Loucy (cell line): Measurements from ENCODE around the gene ECPAS.

Source experiments
- EZH2phosphoT487 ChIP-seq: fragments of 200-600 bp; IDR thresholded peaks from 2 replicates; pipeline ENCODE4 v1.6.1; 2018; ENCODE audit warnings: antibody characterized with exemption, mild to moderate bottlenecking, moderate library complexity, borderline replicate concordance
- TF ChIP-seq, protein P1 (sequence below): fragments of 200-600 bp; sonication (generic); conservative IDR thresholded peaks from 2 replicates; pipeline ENCODE4 v1.5.1; 2014; ENCODE audit warnings: mild to moderate bottlenecking, antibody characterized with exemption, low read length

DNA sequence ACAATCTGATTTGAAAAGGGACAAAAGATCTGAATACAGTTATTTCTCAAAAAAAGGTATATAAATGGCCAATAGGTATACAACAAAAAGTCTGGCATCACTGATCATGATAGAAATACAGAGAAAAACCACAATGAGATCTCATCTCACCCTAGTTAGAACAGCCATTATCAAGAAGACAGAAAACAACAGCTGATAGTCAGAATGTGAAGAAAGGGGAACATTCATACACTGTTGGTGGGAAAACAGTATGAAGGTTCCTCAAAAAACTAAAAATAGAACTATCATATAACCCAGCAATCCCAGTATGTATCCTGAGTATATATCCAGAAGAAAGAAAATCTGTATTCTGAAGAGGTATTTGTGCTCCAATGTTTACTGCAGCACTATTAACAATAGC lies 78.5 kb downstream of the ECPAS start:
- TF ChIP-seq, protein P1, sequence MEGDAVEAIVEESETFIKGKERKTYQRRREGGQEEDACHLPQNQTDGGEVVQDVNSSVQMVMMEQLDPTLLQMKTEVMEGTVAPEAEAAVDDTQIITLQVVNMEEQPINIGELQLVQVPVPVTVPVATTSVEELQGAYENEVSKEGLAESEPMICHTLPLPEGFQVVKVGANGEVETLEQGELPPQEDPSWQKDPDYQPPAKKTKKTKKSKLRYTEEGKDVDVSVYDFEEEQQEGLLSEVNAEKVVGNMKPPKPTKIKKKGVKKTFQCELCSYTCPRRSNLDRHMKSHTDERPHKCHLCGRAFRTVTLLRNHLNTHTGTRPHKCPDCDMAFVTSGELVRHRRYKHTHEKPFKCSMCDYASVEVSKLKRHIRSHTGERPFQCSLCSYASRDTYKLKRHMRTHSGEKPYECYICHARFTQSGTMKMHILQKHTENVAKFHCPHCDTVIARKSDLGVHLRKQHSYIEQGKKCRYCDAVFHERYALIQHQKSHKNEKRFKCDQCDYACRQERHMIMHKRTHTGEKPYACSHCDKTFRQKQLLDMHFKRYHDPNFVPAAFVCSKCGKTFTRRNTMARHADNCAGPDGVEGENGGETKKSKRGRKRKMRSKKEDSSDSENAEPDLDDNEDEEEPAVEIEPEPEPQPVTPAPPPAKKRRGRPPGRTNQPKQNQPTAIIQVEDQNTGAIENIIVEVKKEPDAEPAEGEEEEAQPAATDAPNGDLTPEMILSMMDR = no peak
- TF ChIP-seq EZH2phosphoT487 = no peak
